ENCODE measurements around the gene KIR3DL1. TPM values are rescaled to one million over a fixed set of nuclear protein-coding genes. Genes with fewer than 3 reads are reported as not detected.
"Not testable (repeated sequence)": the region's sequence is repeated elsewhere in the genome, so short reads cannot be mapped to it uniquely, and the experiment has no call there.

Gene KIR3DL1
- 1.7 TPM for total RNA-seq (ENCODE audit: insufficient read depth, low replicate concordance)

- not testable (repeated sequence) for DNase-seq (ENCODE audit: low spot score)
Observed at GRCh38 chr19:54816251-54816650, at the start of gene KIR3DL1. TSS of gene KIR3DL1 (plus strand) at chr19:54816468.

- DNase-seq (ENCODE audit: low spot score) = not testable (repeated sequence)
Observed at GRCh38 chr19:54769646-54770045, 46.6 kb upstream of the KIR3DL1 start, which contains the start of gene KIR2DL1. TSS of gene KIR2DL1 (plus strand) at chr19:54769793. CDS start at chr19:54769851, 58 bp downstream.

- not testable (repeated sequence) for DNase-seq (ENCODE audit: low spot score)
Observed at GRCh38 chr19:54770511-54770910, 45.8 kb upstream of the KIR3DL1 start.

- DNase-seq (ENCODE audit: low spot score) = not testable (repeated sequence)
Observed at GRCh38 chr19:54771018-54771960, 45.0 kb upstream of the KIR3DL1 start.

- DNase-seq (ENCODE audit: low spot score) = not testable (repeated sequence)
Observed at GRCh38 chr19:54772666-54773065, 43.6 kb upstream of the KIR3DL1 start.

GRCh38 chr19:54775095-54775815 lies 41.0 kb upstream of the KIR3DL1 start:
- not testable (repeated sequence) for DNase-seq (ENCODE audit: low spot score)

GRCh38 chr19:54775830-54776229 lies 40.4 kb upstream of the KIR3DL1 start:
- not testable (repeated sequence) for DNase-seq (ENCODE audit: low spot score)

GRCh38 chr19:54777851-54778250 lies 38.4 kb upstream of the KIR3DL1 start:
- DNase-seq (ENCODE audit: low spot score) = not testable (repeated sequence)

GRCh38 chr19:54778896-54779295 lies 37.4 kb upstream of the KIR3DL1 start:
- DNase-seq (ENCODE audit: low spot score) = not testable (repeated sequence)

- not testable (repeated sequence) for DNase-seq (ENCODE audit: low spot score)
Observed at GRCh38 chr19:54782916-54783315, 33.4 kb upstream of the KIR3DL1 start.

GRCh38 chr19:54786091-54786723 lies 30.1 kb upstream of the KIR3DL1 start:
- not testable (repeated sequence) for DNase-seq (ENCODE audit: low spot score)

- not testable (repeated sequence) for DNase-seq (ENCODE audit: low spot score)
Observed at GRCh38 chr19:54788154-54788553, 28.1 kb upstream of the KIR3DL1 start.

- no peak for DNase-seq (ENCODE audit: low spot score)
Observed at GRCh38 chr19:54790711-54791110, 25.6 kb upstream of the KIR3DL1 start.

- DNase-seq (ENCODE audit: low spot score) = no peak
Observed at GRCh38 chr19:54791476-54791875, 24.8 kb upstream of the KIR3DL1 start.

- DNase-seq (ENCODE audit: low spot score) = no peak
Observed at GRCh38 chr19:54792814-54793213, 23.5 kb upstream of the KIR3DL1 start.

- DNase-seq (ENCODE audit: low spot score) = no peak
Observed at GRCh38 chr19:54795758-54796157, 20.5 kb upstream of the KIR3DL1 start.

GRCh38 chr19:54803410-54803809 lies 12.9 kb upstream of the KIR3DL1 start, which contains the start of gene KIR2DL4:
TSS of gene KIR2DL4 (plus strand) at chr19:54803610. CDS start at chr19:54803652, 42 bp downstream.
- no peak for DNase-seq (ENCODE audit: low spot score)

GRCh38 chr19:54804101-54804500 lies 12.2 kb upstream of the KIR3DL1 start:
- no peak for DNase-seq (ENCODE audit: low spot score)

GRCh38 chr19:54804571-54804970 lies 11.7 kb upstream of the KIR3DL1 start:
- no peak for DNase-seq (ENCODE audit: low spot score)

GRCh38 chr19:54805665-54806515 lies 10.4 kb upstream of the KIR3DL1 start:
- no peak for DNase-seq (ENCODE audit: low spot score)

GRCh38 chr19:54806516-54806838 lies 9.8 kb upstream of the KIR3DL1 start:
- DNase-seq (ENCODE audit: low spot score) = no peak
